ENCODE results near the gene RDX.

The RDX gene

GRCh38 chr11:110126936-110127335 is 169.5 kb downstream of the RDX start:
- DNase-seq: no peak

- no peak for DNase-seq
Observed at GRCh38 chr11:110125632-110126031, 170.8 kb downstream of the RDX start.
